Loucy (cell line): ENCODE measurements around the gene FAM168A.

Experiments used
- EZH2phosphoT487 ChIP-seq: fragments of 200-600 bp; IDR thresholded peaks from 2 replicates; pipeline ENCODE4 v1.6.1; 2018; ENCODE audit warnings: antibody characterized with exemption, mild to moderate bottlenecking, moderate library complexity, borderline replicate concordance
- TF ChIP-seq, protein P1 (sequence below): fragments of 200-600 bp; sonication (generic); conservative IDR thresholded peaks from 2 replicates; pipeline ENCODE4 v1.5.1; 2014; ENCODE audit warnings: mild to moderate bottlenecking, antibody characterized with exemption, low read length

DNA sequence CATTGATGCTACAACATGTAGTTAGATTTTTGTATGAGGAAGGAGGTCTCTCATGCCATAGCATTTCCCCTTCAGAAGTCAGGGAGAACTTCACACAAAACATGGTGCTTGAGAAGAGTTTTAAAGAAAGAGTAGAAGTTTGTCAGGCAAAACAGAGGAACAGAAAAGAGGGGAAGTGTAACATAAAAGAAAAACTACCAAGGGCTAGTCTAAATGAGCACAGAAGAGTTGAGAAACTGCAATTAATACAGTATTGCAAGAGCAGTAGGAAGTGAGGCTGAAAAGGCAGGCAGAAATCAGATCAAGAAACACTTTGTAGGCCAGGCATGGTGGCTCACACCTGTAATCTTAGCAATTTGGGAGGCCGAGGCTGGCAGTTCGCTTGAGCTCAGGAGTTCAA lies 61.0 kb downstream of the FAM168A start:
- TF ChIP-seq, protein P1, sequence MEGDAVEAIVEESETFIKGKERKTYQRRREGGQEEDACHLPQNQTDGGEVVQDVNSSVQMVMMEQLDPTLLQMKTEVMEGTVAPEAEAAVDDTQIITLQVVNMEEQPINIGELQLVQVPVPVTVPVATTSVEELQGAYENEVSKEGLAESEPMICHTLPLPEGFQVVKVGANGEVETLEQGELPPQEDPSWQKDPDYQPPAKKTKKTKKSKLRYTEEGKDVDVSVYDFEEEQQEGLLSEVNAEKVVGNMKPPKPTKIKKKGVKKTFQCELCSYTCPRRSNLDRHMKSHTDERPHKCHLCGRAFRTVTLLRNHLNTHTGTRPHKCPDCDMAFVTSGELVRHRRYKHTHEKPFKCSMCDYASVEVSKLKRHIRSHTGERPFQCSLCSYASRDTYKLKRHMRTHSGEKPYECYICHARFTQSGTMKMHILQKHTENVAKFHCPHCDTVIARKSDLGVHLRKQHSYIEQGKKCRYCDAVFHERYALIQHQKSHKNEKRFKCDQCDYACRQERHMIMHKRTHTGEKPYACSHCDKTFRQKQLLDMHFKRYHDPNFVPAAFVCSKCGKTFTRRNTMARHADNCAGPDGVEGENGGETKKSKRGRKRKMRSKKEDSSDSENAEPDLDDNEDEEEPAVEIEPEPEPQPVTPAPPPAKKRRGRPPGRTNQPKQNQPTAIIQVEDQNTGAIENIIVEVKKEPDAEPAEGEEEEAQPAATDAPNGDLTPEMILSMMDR = no peak
- no peak for TF ChIP-seq EZH2phosphoT487
